Neutrophil (primary cell): ENCODE data around the gene ACTL6A.

Experiments
- H3K27ac ChIP-seq: fragments of 200-600 bp; sonication (generic); 2 replicates; pipeline ENCODE4 v1.5.1; 2016; ENCODE audit warnings: mild to moderate bottlenecking, moderate library complexity
- H3K27me3 ChIP-seq: fragments of 200-600 bp; sonication (generic); 2 replicates; pipeline ENCODE4 v1.6.0; 2016; ENCODE audit warnings: mild to moderate bottlenecking
- H3K36me3 ChIP-seq: fragments of 200-600 bp; sonication (generic); 2 replicates; pipeline ENCODE4 v1.5.1; 2017
- H3K4me1 ChIP-seq, 2 experiments: fragments of 200-600 bp in 1 of 2; sonication (generic) in 1 of 2; 1 replicate in 1 of 2; 2 replicates in 1 of 2; pipeline versions ENCODE4 v1.5.1 to v1.6.1; 2013 to 2016; ENCODE audit warnings: low read depth in 1 of 2, low read length in 1 of 2, mild to moderate bottlenecking in 1 of 2, moderate library complexity in 1 of 2; ENCODE audit not compliant: control insufficient read depth in 1 of 2, insufficient read depth in 1 of 2
- H3K4me3 ChIP-seq, 2 experiments: fragments of 200-600 bp in 1 of 2; sonication (generic) in 1 of 2; 1 replicate in 1 of 2; 2 replicates in 1 of 2; pipeline ENCODE4 v1.5.1; 2013 to 2016; ENCODE audit warnings: low read depth in 1 of 2, low read length in 1 of 2, mild to moderate bottlenecking in 1 of 2, moderate library complexity in 1 of 2
- H3K9me3 ChIP-seq: fragments of 200-600 bp; sonication (generic); 2 replicates; pipeline ENCODE4 v1.5.1; 2016
- CTCF ChIP-seq: fragments of 200-600 bp; sonication (generic); IDR thresholded peaks from 2 replicates; pipeline ENCODE4 v1.5.1; 2016; ENCODE audit warnings: antibody characterized with exemption

The ACTL6A gene

GRCh38 chr3:179624451-179624850 is 61.7 kb downstream of the ACTL6A start:
- H3K27me3 ChIP-seq = no peaks in the 10 kb centered on the region
- no peaks in the 10 kb centered on the region for H3K4me1 ChIP-seq
- H3K4me3 ChIP-seq = no peak overlapping the region
- TF ChIP-seq CTCF = no peak
- peaks cover 42% of the 10 kb centered on the region for H3K36me3 ChIP-seq
- no peak overlapping the region for H3K27ac ChIP-seq
- no peaks in the 10 kb centered on the region for H3K9me3 ChIP-seq

- Histone ChIP-seq H3K27ac (no peak overlapping the region), H3K4me3 (no peak overlapping the region), H3K9me3 (no peaks in the 10 kb centered on the region), H3K36me3 (no peaks in the 10 kb centered on the region), H3K27me3 (no peaks in the 10 kb centered on the region), H3K4me1 (no peaks in the 10 kb centered on the region)
- TF ChIP-seq CTCF = no peak
Observed at GRCh38 chr3:179630753-179631451, 68.2 kb downstream of the ACTL6A start.
